Cardiac fibroblast (primary cell): ENCODE measurements around the gene TBXAS1.

Source experiments
- DNase-seq, 2 donors: peaks; one replicate each; pipeline versions ENCODE4 v3.0.0 to v3.0.0-alpha.2; 2010; ENCODE audit warnings: low read depth in 2 of 2
- H3K4me3 ChIP-seq, 2 donors: replicated peaks in 1 of 2; 1 replicate in 1 of 2; 2 replicates in 1 of 2; pipeline ENCODE4 v1.5.1; 2011; ENCODE audit warnings: low read depth in 2 of 2, low read length in 2 of 2, mild to moderate bottlenecking in 2 of 2, moderate library complexity in 1 of 2
- TF ChIP-seq, protein P1 (sequence below): IDR thresholded peaks from one replicate; pipeline ENCODE4 v1.5.1; 2011; ENCODE audit warnings: low read depth, mild to moderate bottlenecking, low read length, inconsistent platforms

Gene TBXAS1

GRCh38 chr7:139940866-139941265 lies 111.8 kb downstream of the TBXAS1 start:
- TF ChIP-seq, protein P1, sequence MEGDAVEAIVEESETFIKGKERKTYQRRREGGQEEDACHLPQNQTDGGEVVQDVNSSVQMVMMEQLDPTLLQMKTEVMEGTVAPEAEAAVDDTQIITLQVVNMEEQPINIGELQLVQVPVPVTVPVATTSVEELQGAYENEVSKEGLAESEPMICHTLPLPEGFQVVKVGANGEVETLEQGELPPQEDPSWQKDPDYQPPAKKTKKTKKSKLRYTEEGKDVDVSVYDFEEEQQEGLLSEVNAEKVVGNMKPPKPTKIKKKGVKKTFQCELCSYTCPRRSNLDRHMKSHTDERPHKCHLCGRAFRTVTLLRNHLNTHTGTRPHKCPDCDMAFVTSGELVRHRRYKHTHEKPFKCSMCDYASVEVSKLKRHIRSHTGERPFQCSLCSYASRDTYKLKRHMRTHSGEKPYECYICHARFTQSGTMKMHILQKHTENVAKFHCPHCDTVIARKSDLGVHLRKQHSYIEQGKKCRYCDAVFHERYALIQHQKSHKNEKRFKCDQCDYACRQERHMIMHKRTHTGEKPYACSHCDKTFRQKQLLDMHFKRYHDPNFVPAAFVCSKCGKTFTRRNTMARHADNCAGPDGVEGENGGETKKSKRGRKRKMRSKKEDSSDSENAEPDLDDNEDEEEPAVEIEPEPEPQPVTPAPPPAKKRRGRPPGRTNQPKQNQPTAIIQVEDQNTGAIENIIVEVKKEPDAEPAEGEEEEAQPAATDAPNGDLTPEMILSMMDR = no peak
- DNase-seq = peak in 1 of 2 donors; percentile 41
- H3K4me3 ChIP-seq = no peak overlapping the region

DNA sequence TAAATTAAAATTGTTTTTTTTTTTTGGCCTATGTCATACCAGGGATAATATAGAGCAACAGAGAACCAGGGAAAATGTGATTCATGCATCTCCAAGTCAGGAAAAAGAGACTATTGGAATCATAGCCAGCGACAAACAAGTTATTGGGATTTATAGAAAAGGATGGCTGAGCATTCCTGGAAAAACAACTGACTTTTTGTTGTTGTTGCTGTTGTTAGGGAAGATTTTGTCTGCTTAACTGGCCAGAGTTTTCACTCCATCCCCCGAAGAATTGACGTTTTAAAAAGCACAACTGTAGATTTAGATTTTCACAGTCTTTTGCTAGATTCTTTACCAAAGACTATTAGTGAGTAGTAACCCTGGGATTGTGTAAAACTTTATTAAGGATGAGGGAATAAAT lies 112.4 kb downstream of the TBXAS1 start:
- no peak overlapping the region for H3K4me3 ChIP-seq
- no peak for DNase-seq
- TF ChIP-seq, protein P1 = no peak

- no peak overlapping the region for H3K4me3 ChIP-seq
- TF ChIP-seq, protein P1 = no peak
- no peak for DNase-seq
Observed at GRCh38 chr7:139941866-139942265, 112.8 kb downstream of the TBXAS1 start.

- DNase-seq = peak; percentile 51 to 53
- no peak overlapping the region for H3K4me3 ChIP-seq
- TF ChIP-seq, protein P1 = no peak
Observed at GRCh38 chr7:139942636-139943035, 113.6 kb downstream of the TBXAS1 start.

GRCh38 chr7:139943401-139943800 lies 114.3 kb downstream of the TBXAS1 start:
- H3K4me3 ChIP-seq = no peak overlapping the region
- TF ChIP-seq, protein P1 = no peak
- DNase-seq = no peak

- TF ChIP-seq, protein P1 = no peak
- no peak overlapping the region for H3K4me3 ChIP-seq
- no peak for DNase-seq
Observed at GRCh38 chr7:139944248-139944647, 115.2 kb downstream of the TBXAS1 start.

GRCh38 chr7:139946533-139946932 lies 117.5 kb downstream of the TBXAS1 start:
- no peak for DNase-seq
- no peak overlapping the region for H3K4me3 ChIP-seq
- TF ChIP-seq, protein P1 = no peak
